Tibial nerve (tissue), 4 donors: ENCODE data around the gene LRRN4CL.
"Not testable (repeated sequence)": the region's sequence is repeated elsewhere in the genome, so short reads cannot be mapped to it uniquely, and the experiment has no call there.

Source experiments
- EP300 ChIP-seq, 2 donors: sonication (generic); formaldehyde crosslinking; IDR thresholded peaks; one replicate each; pipeline ENCODE4 v1.6.1; 2017; ENCODE audit warnings: antibody characterized with exemption in 2 of 2, mild to moderate bottlenecking in 1 of 2
- POLR2A ChIP-seq, 2 donors: fragments of 450-650 bp; IDR thresholded peaks; one replicate each; pipeline ENCODE4 v1.6.1; 2017; ENCODE audit warnings: antibody characterized with exemption in 2 of 2, mild to moderate bottlenecking in 2 of 2, moderate library complexity in 2 of 2
- TF ChIP-seq, protein P1 (sequence below), 5 experiments: fragments of 200-600 bp in 3 of 5; fragments of 450-650 bp in 2 of 5; sonication (generic) in 3 of 5; IDR thresholded peaks; one replicate each; pipeline ENCODE4 v1.5.1; 2016 to 2019; ENCODE audit warnings: antibody characterized with exemption in 5 of 5, mild to moderate bottlenecking in 3 of 5, moderate library complexity in 2 of 5

DNA sequence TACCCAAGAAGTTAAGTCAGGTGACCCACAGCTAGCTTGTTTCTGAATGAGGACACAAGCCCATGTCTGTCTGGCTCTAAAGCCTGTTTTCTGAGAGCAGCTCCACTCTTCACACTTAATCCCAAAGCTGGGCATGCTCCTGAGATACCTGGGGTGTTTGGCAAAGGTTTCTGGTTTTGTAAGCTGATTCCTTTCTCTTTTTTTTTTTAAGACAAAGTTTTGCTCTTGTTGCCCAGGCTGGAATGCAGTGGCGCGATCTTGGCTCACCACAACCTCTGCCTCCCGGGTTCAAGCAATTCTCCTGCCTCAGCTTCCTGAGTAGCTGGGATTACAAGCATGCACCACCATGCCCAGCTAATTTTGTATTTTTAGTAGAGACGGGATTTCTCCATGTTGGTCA lies 4.3 kb upstream of the LRRN4CL start:
- TF ChIP-seq, protein P1, sequence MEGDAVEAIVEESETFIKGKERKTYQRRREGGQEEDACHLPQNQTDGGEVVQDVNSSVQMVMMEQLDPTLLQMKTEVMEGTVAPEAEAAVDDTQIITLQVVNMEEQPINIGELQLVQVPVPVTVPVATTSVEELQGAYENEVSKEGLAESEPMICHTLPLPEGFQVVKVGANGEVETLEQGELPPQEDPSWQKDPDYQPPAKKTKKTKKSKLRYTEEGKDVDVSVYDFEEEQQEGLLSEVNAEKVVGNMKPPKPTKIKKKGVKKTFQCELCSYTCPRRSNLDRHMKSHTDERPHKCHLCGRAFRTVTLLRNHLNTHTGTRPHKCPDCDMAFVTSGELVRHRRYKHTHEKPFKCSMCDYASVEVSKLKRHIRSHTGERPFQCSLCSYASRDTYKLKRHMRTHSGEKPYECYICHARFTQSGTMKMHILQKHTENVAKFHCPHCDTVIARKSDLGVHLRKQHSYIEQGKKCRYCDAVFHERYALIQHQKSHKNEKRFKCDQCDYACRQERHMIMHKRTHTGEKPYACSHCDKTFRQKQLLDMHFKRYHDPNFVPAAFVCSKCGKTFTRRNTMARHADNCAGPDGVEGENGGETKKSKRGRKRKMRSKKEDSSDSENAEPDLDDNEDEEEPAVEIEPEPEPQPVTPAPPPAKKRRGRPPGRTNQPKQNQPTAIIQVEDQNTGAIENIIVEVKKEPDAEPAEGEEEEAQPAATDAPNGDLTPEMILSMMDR (IDR thresholded peaks at IDR 0.05), result not testable (repeated sequence)
- TF ChIP-seq EP300, POLR2A (IDR thresholded peaks at IDR 0.05): not testable (repeated sequence)
